Measurements from ENCODE around the gene WDR3. TPM values are rescaled to one million over a fixed set of nuclear protein-coding genes. Genes with fewer than 3 reads are reported as not detected.

The WDR3 gene
- total RNA-seq, 4 donors from 2014 or later = 12.9 to 29.2 (median 24.0) TPM

- no peak for TF ChIP-seq POLR2A (IDR thresholded peaks at IDR 0.05)
- Histone ChIP-seq H3K4me3 (no peak overlapping the region), H3K27me3 (no peaks in the 10 kb centered on the region), H3K4me1 (no peaks in the 10 kb centered on the region), H3K9me3 (no peaks in the 10 kb centered on the region), H3K36me3 (peaks cover 9 to 97% of the 10 kb centered on the region in 2 donors), H3K27ac (no peak overlapping the region)
- in situ Hi-C loops (cut with MboI; ENCODE audit: low sequenced_read_pairs in 4 of 4) = no loop called here
- no peak for DNase-seq
- ATAC-seq = no peak
- intact Hi-C loops (cut with DNase I; ENCODE audit: low total_unique reads) = no loop called here
Measured at GRCh38 chr1:117952386-117952785, 22.8 kb downstream of the WDR3 start.

GRCh38 chr1:117959364-117959763 is 29.8 kb downstream of the WDR3 start:
- TF ChIP-seq CTCF (IDR thresholded peaks at IDR 0.05 in 4 of 5, conservative IDR thresholded peaks at IDR 0.05 in 1 of 5) = no peak
- no peak for TF ChIP-seq POLR2A (IDR thresholded peaks at IDR 0.05)
- intact Hi-C loops (cut with DNase I; ENCODE audit: low total_unique reads) = no loop called here
- no peak for ATAC-seq

GRCh38 chr1:117964290-117965038 is 34.9 kb downstream of the WDR3 start:
- no peak for TF ChIP-seq POLR2A (IDR thresholded peaks at IDR 0.05)
- in situ Hi-C loops (cut with MboI; ENCODE audit: low sequenced_read_pairs in 4 of 4) = no loop called here

More at GRCh38 chr1:117959364-117959763, 29.8 kb downstream of the WDR3 start:
- Histone ChIP-seq H3K4me3 (no peak overlapping the region), H3K9me3 (no peaks in the 10 kb centered on the region), H3K4me1 (no peaks in the 10 kb centered on the region), H3K27me3 (no peaks in the 10 kb centered on the region), H3K36me3 (peaks cover 0 to 78% of the 10 kb centered on the region in 2 donors), H3K27ac (no peak overlapping the region)
- DNase-seq = no peak
- in situ Hi-C loops (cut with MboI; ENCODE audit: low sequenced_read_pairs in 4 of 4) = no loop called here

GRCh38 chr1:117967477-117967876 is 37.9 kb downstream of the WDR3 start:
- peak; percentile 31 to 39 for DNase-seq
- peaks cover 0 to 4% of the 10 kb centered on the region in 2 donors for H3K36me3 ChIP-seq
- peak; percentile 95 to 97 for ATAC-seq
- H3K27me3 ChIP-seq = no peaks in the 10 kb centered on the region
- H3K9me3 ChIP-seq = no peaks in the 10 kb centered on the region
- H3K4me3 ChIP-seq = no peak overlapping the region
- peaks cover 0 to 8% of the 10 kb centered on the region in 2 donors for H3K4me1 ChIP-seq
- H3K27ac ChIP-seq = peak overlapping the region in 1 of 4 donors; percentile 39
- peak in 2 of 5 experiments; percentile 26 to 45 for TF ChIP-seq CTCF (IDR thresholded peaks at IDR 0.05 in 4 of 5, conservative IDR thresholded peaks at IDR 0.05 in 1 of 5)
- no peak for TF ChIP-seq POLR2A (IDR thresholded peaks at IDR 0.05)
- in situ Hi-C loops (cut with MboI; ENCODE audit: low sequenced_read_pairs in 4 of 4) = no loop called here
- intact Hi-C loops (cut with DNase I; ENCODE audit: low total_unique reads) = no loop called here

More at GRCh38 chr1:117964290-117965038, 34.9 kb downstream of the WDR3 start:
- intact Hi-C loops (cut with DNase I; ENCODE audit: low total_unique reads) = no loop called here
- Histone ChIP-seq H3K27ac (no peak overlapping the region), H3K27me3 (no peaks in the 10 kb centered on the region), H3K36me3 (peaks cover 0 to 31% of the 10 kb centered on the region in 2 donors), H3K4me3 (no peak overlapping the region), H3K9me3 (no peaks in the 10 kb centered on the region), H3K4me1 (peaks cover 0 to 8% of the 10 kb centered on the region in 2 donors)
- no peak for ATAC-seq
- no peak for DNase-seq

- ATAC-seq = peak in 1 of 2 donors; percentile 17
- no peak overlapping the region for H3K4me3 ChIP-seq
- H3K4me1 ChIP-seq = peaks cover 0 to 8% of the 10 kb centered on the region in 2 donors
- peak overlapping the region in 1 of 4 donors; percentile 39 for H3K27ac ChIP-seq
- no peaks in the 10 kb centered on the region for H3K36me3 ChIP-seq
- in situ Hi-C loops (cut with MboI; ENCODE audit: low sequenced_read_pairs in 4 of 4) (no loop called here), intact Hi-C loops (cut with DNase I; ENCODE audit: low total_unique reads) (no loop called here)
- no peaks in the 10 kb centered on the region for H3K9me3 ChIP-seq
- TF ChIP-seq POLR2A (IDR thresholded peaks at IDR 0.05) (no peak), CTCF (IDR thresholded peaks at IDR 0.05 in 4 of 5, conservative IDR thresholded peaks at IDR 0.05 in 1 of 5) (no peak)
- H3K27me3 ChIP-seq = no peaks in the 10 kb centered on the region
- DNase-seq = no peak
Measured at GRCh38 chr1:117967881-117968280, 38.3 kb downstream of the WDR3 start.

Data from gastrocnemius medialis (tissue), 4 donors.